Fibroblast of skin of abdomen (primary cell): ENCODE measurements around the gene CPNE8.
"Not testable (repeated sequence)": the region's sequence is repeated elsewhere in the genome, so short reads cannot be mapped to it uniquely, and the experiment has no call there.

Experiments used
- DNase-seq: peaks from one replicate; pipeline ENCODE4 v3.0.0-alpha.2; 2013

CPNE8 gene

GRCh38 chr12:38823738-38824137 is 81.7 kb downstream of the CPNE8 start:
- no peak for DNase-seq

- no peak for DNase-seq
These were observed 82.1 kb downstream of the CPNE8 start for GRCh38 chr12:38823314-38823713.

GRCh38 chr12:38817942-38818341 is 87.4 kb downstream of the CPNE8 start:
- no peak for DNase-seq

GRCh38 chr12:38813923-38814322 is 91.5 kb downstream of the CPNE8 start:
- DNase-seq = no peak

GRCh38 chr12:38811814-38812356 is 93.5 kb downstream of the CPNE8 start:
- no peak for DNase-seq

GRCh38 chr12:38809832-38810231 is 95.6 kb downstream of the CPNE8 start:
- DNase-seq = no peak

- DNase-seq = no peak
These were observed 117.3 kb downstream of the CPNE8 start for GRCh38 chr12:38788106-38788505.

GRCh38 chr12:38785381-38785780 is 120.0 kb downstream of the CPNE8 start:
- DNase-seq = no peak

- no peak for DNase-seq
These were observed 122.1 kb downstream of the CPNE8 start for GRCh38 chr12:38783304-38783703.

GRCh38 chr12:38782359-38782758 is 123.0 kb downstream of the CPNE8 start:
- no peak for DNase-seq

- DNase-seq = no peak
These were observed 128.7 kb downstream of the CPNE8 start for GRCh38 chr12:38776647-38777046.

- no peak for DNase-seq
These were observed 129.9 kb downstream of the CPNE8 start for GRCh38 chr12:38775457-38775856.

- no peak for DNase-seq
These were observed 133.0 kb downstream of the CPNE8 start for GRCh38 chr12:38772437-38772836.

- no peak for DNase-seq
These were observed 133.5 kb downstream of the CPNE8 start for GRCh38 chr12:38771871-38772270.

GRCh38 chr12:38761636-38762342 is 143.6 kb downstream of the CPNE8 start:
- no peak for DNase-seq

GRCh38 chr12:38761111-38761510 is 144.3 kb downstream of the CPNE8 start:
- no peak for DNase-seq

GRCh38 chr12:38759621-38760020 is 145.8 kb downstream of the CPNE8 start:
- no peak for DNase-seq

- no peak for DNase-seq
These were observed 158.6 kb downstream of the CPNE8 start for GRCh38 chr12:38746744-38747143.

GRCh38 chr12:38745601-38746000 is 159.8 kb downstream of the CPNE8 start:
- no peak for DNase-seq

GRCh38 chr12:38744041-38744440 is 161.3 kb downstream of the CPNE8 start:
- DNase-seq = peak; percentile 18

GRCh38 chr12:38742496-38742895 is 162.9 kb downstream of the CPNE8 start:
- not testable (repeated sequence) for DNase-seq

GRCh38 chr12:38736821-38737220 is 168.6 kb downstream of the CPNE8 start:
- DNase-seq = no peak

GRCh38 chr12:38732761-38733160 is 172.6 kb downstream of the CPNE8 start:
- DNase-seq = no peak

GRCh38 chr12:38728894-38729293 is 176.5 kb downstream of the CPNE8 start:
- no peak for DNase-seq
